NT2/D1 (cell line): Measurements from ENCODE around the gene SMS.

Experiments
- YY1 ChIP-seq: IDR thresholded peaks from 2 replicates; pipeline ENCODE4 v1.6.1; 2011; ENCODE audit not compliant: insufficient read length, insufficient read depth
- ZNF274 ChIP-seq: IDR thresholded peaks from 2 replicates; pipeline ENCODE4 v1.6.1; 2011; ENCODE audit warnings: mild to moderate bottlenecking, low read depth, low read length

DNA sequence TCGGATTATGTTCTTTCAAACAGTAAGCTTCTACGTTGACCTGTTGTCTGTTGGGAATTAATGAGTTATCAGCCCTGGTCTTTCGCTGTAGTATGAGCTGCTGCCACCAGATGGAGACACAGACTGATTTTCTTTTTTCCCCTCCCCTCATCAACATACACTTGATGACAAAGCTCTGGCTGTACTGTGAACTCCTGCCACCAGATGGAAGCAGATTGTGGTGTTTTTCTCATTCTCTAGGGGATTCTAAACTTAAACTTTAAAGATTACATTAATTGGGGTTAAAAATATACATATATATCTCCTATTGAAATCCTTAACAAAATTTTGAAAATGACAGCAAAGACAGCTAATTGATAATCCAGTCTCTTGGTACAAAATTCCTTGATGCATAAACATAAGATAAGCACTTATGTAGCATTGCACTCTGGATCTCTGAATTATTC, 44.8 kb downstream of the SMS start:
- TF ChIP-seq YY1 (no peak), ZNF274 (no peak)
